Measurements from ENCODE around the gene DPYD.

Gene DPYD

GRCh38 chr1:97088391-97088790 is 832.4 kb downstream of the DPYD start:
- no peak overlapping the region for H3K27ac ChIP-seq
- TF ChIP-seq CTCF (conservative IDR thresholded peaks at IDR 0.05) (no peak), ZFX (IDR thresholded peaks at IDR 0.05) (no peak)

GRCh38 chr1:97084546-97084945 is 836.3 kb downstream of the DPYD start:
- TF ChIP-seq CTCF (conservative IDR thresholded peaks at IDR 0.05) (no peak), ZFX (IDR thresholded peaks at IDR 0.05) (no peak)
- H3K27ac ChIP-seq, result no peak overlapping the region

GRCh38 chr1:97082160-97082848 is 838.5 kb downstream of the DPYD start:
- TF ChIP-seq ZFX (IDR thresholded peaks at IDR 0.05) (no peak), CTCF (conservative IDR thresholded peaks at IDR 0.05) (no peak)
- no peak overlapping the region for H3K27ac ChIP-seq

GRCh38 chr1:97078872-97079271 is 842.0 kb downstream of the DPYD start:
- no peak overlapping the region for H3K27ac ChIP-seq
- TF ChIP-seq CTCF (conservative IDR thresholded peaks at IDR 0.05), result no peak
- TF ChIP-seq ZFX (IDR thresholded peaks at IDR 0.05), result no peak

GRCh38 chr1:97077221-97077620 is 843.6 kb downstream of the DPYD start:
- no peak overlapping the region for H3K27ac ChIP-seq
- TF ChIP-seq CTCF (conservative IDR thresholded peaks at IDR 0.05), result no peak
- TF ChIP-seq ZFX (IDR thresholded peaks at IDR 0.05), result no peak

- TF ChIP-seq ZFX (IDR thresholded peaks at IDR 0.05) (no peak), CTCF (conservative IDR thresholded peaks at IDR 0.05) (no peak)
- H3K27ac ChIP-seq, result no peak overlapping the region
Observed at GRCh38 chr1:97074771-97075170, 846.1 kb downstream of the DPYD start.

- TF ChIP-seq CTCF (conservative IDR thresholded peaks at IDR 0.05) (no peak), ZFX (IDR thresholded peaks at IDR 0.05) (no peak)
- H3K27ac ChIP-seq, result no peak overlapping the region
Observed at GRCh38 chr1:97073936-97074335, 846.9 kb downstream of the DPYD start.

Measured in C4-2B (cell line).